HepG2 (cell line): Measurements from ENCODE around the gene FAM174C. TPM values are rescaled to one million over a fixed set of nuclear protein-coding genes. Genes with fewer than 3 reads are reported as not detected.

Experiments
- FOXA1 ChIP-seq, 2 experiments: fragments of 450-650 bp in 1 of 2; sonication (generic) in 1 of 2; formaldehyde crosslinking in 1 of 2; IDR thresholded peaks; 2 replicates each; pipeline versions ENCODE4 v1.4.0 to v1.6.1; 2016 to 2020; ENCODE audit warnings: missing genetic modification reagents in 1 of 2
- GATAD2A ChIP-seq: IDR thresholded peaks from 2 replicates; pipeline ENCODE4 v1.6.1; 2016
- GPN1 ChIP-seq: sonication (generic); formaldehyde crosslinking; IDR thresholded peaks from 2 replicates; pipeline ENCODE4 v1.5.1; 2020; ENCODE audit warnings: missing genetic modification reagents, borderline replicate concordance
- KDM5A ChIP-seq: fragments of 200-600 bp; sonication (generic); IDR thresholded peaks from 2 replicates; pipeline ENCODE4 v1.7.0; 2018; ENCODE audit warnings: antibody characterized with exemption, mild to moderate bottlenecking, low read length, borderline replicate concordance
- SIX4 ChIP-seq: sonication (generic); formaldehyde crosslinking; IDR thresholded peaks from 2 replicates; pipeline ENCODE4 v1.4.0; 2020; ENCODE audit warnings: missing genetic modification reagents
- SP140L ChIP-seq: sonication (generic); formaldehyde crosslinking; IDR thresholded peaks from 2 replicates; pipeline ENCODE4 v1.4.0; 2020; ENCODE audit warnings: missing genetic modification reagents, borderline replicate concordance
- SP5 ChIP-seq: IDR thresholded peaks from 2 replicates; pipeline ENCODE4 v1.6.1; 2016; ENCODE audit warnings: low read depth, borderline replicate concordance
- SRSF1 ChIP-seq: fragments of 200-400 bp; formaldehyde crosslinking; optimal IDR thresholded peaks from 2 replicates; pipeline ENCODE3; 2017; ENCODE audit warnings: mild to moderate bottlenecking, low read depth, low read length, moderate library complexity
- TAF15 ChIP-seq: fragments of 200-400 bp; formaldehyde crosslinking; IDR thresholded peaks from one replicate; pipeline ENCODE4 v1.6.1; 2018; ENCODE audit warnings: mild to moderate bottlenecking, low read depth, low read length; ENCODE audit not compliant: poor library complexity, severe bottlenecking
- TIGD3 ChIP-seq: sonication (generic); formaldehyde crosslinking; IDR thresholded peaks from 2 replicates; pipeline ENCODE4 v1.5.1; 2020; ENCODE audit warnings: mild to moderate bottlenecking, missing genetic modification reagents, borderline replicate concordance
- WIZ ChIP-seq: sonication (generic); formaldehyde crosslinking; IDR thresholded peaks from 2 replicates; pipeline ENCODE4 v1.5.1; 2020; ENCODE audit warnings: mild to moderate bottlenecking, missing genetic modification reagents
- ZC3H4 ChIP-seq: sonication (generic); formaldehyde crosslinking; IDR thresholded peaks from 2 replicates; pipeline ENCODE4 v1.4.0; 2020; ENCODE audit warnings: missing genetic modification reagents, borderline replicate concordance
- ZFP1 ChIP-seq: IDR thresholded peaks from 2 replicates; pipeline ENCODE4 v1.6.1; 2016
- ZNF318 ChIP-seq: sonication (generic); formaldehyde crosslinking; IDR thresholded peaks from 2 replicates; pipeline ENCODE4 v1.4.0; 2020; ENCODE audit warnings: mild to moderate bottlenecking, missing genetic modification reagents
- ZNF556 ChIP-seq: sonication (generic); formaldehyde crosslinking; IDR thresholded peaks from 2 replicates; pipeline ENCODE4 v1.4.0; 2020; ENCODE audit warnings: mild to moderate bottlenecking, missing genetic modification reagents, borderline replicate concordance
- ZNF558 ChIP-seq: sonication (generic); formaldehyde crosslinking; IDR thresholded peaks from 2 replicates; pipeline ENCODE4 v1.9.0; 2022; ENCODE audit warnings: mild to moderate bottlenecking, missing genetic modification reagents, borderline replicate concordance
- ZNF644 ChIP-seq: IDR thresholded peaks from 2 replicates; pipeline ENCODE4 v1.6.1; 2016; ENCODE audit warnings: low read depth
- ZNF749 ChIP-seq: sonication (generic); formaldehyde crosslinking; IDR thresholded peaks from 2 replicates; pipeline ENCODE4 v1.8.0; 2022; ENCODE audit warnings: mild to moderate bottlenecking, missing genetic modification reagents, moderate library complexity, borderline replicate concordance
- ZNF792 ChIP-seq: IDR thresholded peaks from 2 replicates; pipeline ENCODE4 v1.6.1; 2016
- ZNF883 ChIP-seq: sonication (generic); formaldehyde crosslinking; IDR thresholded peaks from 2 replicates; pipeline ENCODE4 v1.5.1; 2020; ENCODE audit warnings: mild to moderate bottlenecking, missing genetic modification reagents; ENCODE audit errors: not compliant biosample characterization
- polyA plus RNA-seq, 8 experiments: library from polyadenylated mRNA; depleted of rRNA in 3 of 8; stranded (reverse) in 7 of 8; unstranded in 1 of 8; fragments of >200 nt; fragmentation: Illumina TruSeq in 4 of 8; extraction: Trizol in 4 of 8; gene quantifications; 2 replicates each; pipeline versions ENCODE4 v1.2.1 to v1.2.3, GENCODE V29; 2011 to 2016; ENCODE audit warnings: low read depth in 4 of 8, missing spikeins in 1 of 8, mixed read lengths in 1 of 8; ENCODE audit not compliant: insufficient read depth in 1 of 8
- total RNA-seq, 5 experiments: library from RNA; depleted of rRNA; stranded (reverse); fragments of >200 nt; fragmentation: Illumina TruSeq; extraction: Trizol; gene quantifications; 2 replicates each; pipeline ENCODE4 v1.2.3, GENCODE V29; 2016; ENCODE audit warnings: low read depth in 1 of 5

FAM174C gene
- total and polyA plus RNA-seq, 2 of the 13 experiments (the other 11 are each of a cell fraction or from before 2014, with no cell fraction given) = 19.5 to 31.3 TPM

GRCh38 chr19:1261798-1262622, 13.3 kb upstream of the FAM174C start (continued):
- TF ChIP-seq SP5 (CRISPR knock-in tag) (no peak), SIX4 (CRISPR knock-in tag) (no peak), ZFP1 (CRISPR knock-in tag) (no peak), ZNF644 (CRISPR knock-in tag) (no peak), ZC3H4 (CRISPR knock-in tag) (no peak), SRSF1 (peak; percentile 12), ZNF318 (CRISPR knock-in tag) (no peak), SP140L (no peak), ZNF749 (CRISPR knock-in tag) (no peak), GATAD2A (CRISPR knock-in tag) (no peak), ZNF792 (CRISPR knock-in tag) (no peak), ZNF883 (CRISPR knock-in tag) (no peak), ZNF558 (CRISPR knock-in tag) (0 out of 2 replicates have a peak, but pooled peaks have one; percentile 21), GPN1 (CRISPR knock-in tag) (no peak), TIGD3 (no peak), TAF15 (peak; percentile 37), WIZ (CRISPR knock-in tag) (no peak), ZNF556 (CRISPR knock-in tag) (0 out of 2 replicates have a peak, but pooled peaks have one; percentile 18), KDM5A (no peak), FOXA1 (IDR thresholded peaks at IDR 0.05) (no peak), FOXA1 (CRISPR knock-in tag; IDR thresholded peaks at IDR 0.05) (no peak)
